ENCODE results near the gene DLL1.

DNA sequence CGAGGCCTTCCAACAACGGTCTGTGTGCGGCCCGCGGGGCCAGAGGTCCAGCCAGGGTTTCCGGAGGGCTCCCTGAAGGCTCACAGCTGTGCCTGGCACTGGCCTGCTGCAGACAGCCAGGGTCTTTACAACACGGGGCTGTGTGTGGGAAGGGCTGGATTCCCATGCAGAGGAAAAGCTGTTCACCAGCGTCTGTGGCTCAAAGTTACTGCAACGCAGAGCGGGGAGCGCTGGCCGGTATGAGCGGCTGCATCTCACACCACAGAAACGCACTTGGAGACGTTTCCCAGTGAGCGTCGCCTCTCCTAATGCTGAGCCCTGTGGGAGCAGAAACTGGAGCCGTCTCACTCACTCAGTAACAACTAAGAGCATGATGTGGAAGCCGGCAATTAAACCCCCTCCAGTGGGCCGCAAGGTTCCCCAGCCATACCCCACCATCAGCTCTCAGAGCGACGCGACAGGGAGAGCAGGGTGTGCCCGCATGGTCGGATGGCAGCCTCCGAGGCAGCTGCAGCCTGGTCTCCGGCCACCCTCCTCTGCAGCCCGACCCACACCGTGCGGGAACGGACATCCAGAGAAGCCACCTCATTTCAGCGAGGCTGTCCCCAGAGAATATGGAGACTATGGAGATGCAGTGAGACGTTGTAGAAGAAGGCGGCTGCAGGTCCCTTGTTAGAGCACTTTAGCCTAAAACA lies 42.6 kb downstream of the DLL1 start:
- no peak for TF ChIP-seq CTCF (conservative IDR thresholded peaks at IDR 0.05; ENCODE audit: low read length)
- TF ChIP-seq EZH2phosphoT487 (IDR thresholded peaks at IDR 0.05; ENCODE audit: borderline replicate concordance, low read depth, low read length): no peak

Measured in OCI-LY7 (cell line).